ENCODE results near the gene ZNHIT2.

DNA sequence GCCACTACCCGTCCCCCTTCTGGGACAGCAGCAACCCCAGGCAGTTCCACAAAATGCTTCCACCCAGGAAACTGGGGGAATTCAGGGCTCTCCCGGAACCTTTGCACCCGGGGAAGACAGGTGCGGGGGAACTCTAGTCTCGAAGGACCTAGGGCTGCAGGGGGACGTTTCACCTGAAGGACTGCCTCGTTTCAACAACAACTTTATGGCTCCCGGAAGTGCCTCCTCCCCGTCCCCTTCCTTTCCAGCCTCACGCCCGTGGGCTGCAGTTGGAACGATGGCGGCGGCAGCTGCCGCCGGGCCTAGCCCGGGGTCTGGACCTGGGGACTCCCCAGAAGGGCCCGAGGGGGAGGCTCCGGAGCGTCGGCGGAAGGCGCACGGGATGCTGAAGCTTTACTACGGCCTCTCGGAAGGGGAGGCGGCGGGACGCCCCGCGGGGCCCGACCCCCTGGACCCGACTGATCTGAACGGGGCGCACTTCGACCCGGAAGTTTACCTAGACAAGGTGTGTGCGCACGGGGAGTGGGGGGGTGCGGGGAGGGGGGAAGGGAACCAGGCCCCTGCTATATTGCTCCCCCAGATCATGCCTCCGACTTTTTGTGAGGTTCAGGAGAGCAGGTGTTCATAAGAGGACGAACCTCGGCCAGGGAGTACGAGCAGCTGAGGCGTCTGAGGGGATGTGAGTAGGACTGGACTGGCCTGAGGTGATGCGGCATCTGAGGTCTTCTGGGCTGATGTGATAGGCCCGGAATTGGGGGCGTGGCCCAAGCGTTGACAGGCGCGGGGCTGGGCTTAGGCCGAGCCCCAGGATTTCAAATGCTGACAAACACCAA is 21.3 kb downstream of the ZNHIT2 start, which contains the start of gene VPS51:
- TF ChIP-seq, protein P1, sequence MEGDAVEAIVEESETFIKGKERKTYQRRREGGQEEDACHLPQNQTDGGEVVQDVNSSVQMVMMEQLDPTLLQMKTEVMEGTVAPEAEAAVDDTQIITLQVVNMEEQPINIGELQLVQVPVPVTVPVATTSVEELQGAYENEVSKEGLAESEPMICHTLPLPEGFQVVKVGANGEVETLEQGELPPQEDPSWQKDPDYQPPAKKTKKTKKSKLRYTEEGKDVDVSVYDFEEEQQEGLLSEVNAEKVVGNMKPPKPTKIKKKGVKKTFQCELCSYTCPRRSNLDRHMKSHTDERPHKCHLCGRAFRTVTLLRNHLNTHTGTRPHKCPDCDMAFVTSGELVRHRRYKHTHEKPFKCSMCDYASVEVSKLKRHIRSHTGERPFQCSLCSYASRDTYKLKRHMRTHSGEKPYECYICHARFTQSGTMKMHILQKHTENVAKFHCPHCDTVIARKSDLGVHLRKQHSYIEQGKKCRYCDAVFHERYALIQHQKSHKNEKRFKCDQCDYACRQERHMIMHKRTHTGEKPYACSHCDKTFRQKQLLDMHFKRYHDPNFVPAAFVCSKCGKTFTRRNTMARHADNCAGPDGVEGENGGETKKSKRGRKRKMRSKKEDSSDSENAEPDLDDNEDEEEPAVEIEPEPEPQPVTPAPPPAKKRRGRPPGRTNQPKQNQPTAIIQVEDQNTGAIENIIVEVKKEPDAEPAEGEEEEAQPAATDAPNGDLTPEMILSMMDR (conservative IDR thresholded peaks at IDR 0.05; ENCODE audit: low read length) = no peak
- no peak for TF ChIP-seq EZH2phosphoT487 (IDR thresholded peaks at IDR 0.05; ENCODE audit: borderline replicate concordance)
